Ureter (tissue), 1 donor: ENCODE results near the gene GOLGB1. TPM values are rescaled to one million over a fixed set of nuclear protein-coding genes. Genes with fewer than 3 reads are reported as not detected.

Experiments used
- DNase-seq: peaks from one replicate; pipeline ENCODE4 v3.0.0-alpha.2; 2020; ENCODE audit warnings: low spot score
- total RNA-seq: library from RNA; stranded (reverse); gene quantifications from one replicate; pipeline ENCODE4 v1.2.4, GENCODE V29; 2023
- donor health status: DM: yes; HTN: yes; CAD: no.

GOLGB1 gene
- total RNA-seq, 1 donor from 2014 or later = 92.7 TPM

DNA sequence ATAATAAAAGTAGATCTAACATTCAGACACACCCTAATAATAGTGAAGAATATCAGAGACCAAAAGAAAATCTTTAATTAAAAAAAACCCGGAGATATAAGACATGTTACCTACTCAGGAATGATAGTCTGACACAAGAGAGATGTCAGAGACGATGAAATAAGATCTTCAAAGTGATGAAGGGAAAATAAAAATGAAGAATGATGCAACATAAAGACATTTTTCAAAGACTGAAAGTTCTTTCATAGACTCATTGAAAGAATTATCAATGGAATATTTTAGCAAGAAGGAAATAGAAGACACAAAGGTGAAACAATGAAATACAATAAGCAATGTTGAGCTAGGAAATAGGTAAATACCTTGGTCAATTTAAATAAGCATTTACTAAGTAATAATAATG, 108.4 kb downstream of the GOLGB1 start:
- no peak for DNase-seq

DNA sequence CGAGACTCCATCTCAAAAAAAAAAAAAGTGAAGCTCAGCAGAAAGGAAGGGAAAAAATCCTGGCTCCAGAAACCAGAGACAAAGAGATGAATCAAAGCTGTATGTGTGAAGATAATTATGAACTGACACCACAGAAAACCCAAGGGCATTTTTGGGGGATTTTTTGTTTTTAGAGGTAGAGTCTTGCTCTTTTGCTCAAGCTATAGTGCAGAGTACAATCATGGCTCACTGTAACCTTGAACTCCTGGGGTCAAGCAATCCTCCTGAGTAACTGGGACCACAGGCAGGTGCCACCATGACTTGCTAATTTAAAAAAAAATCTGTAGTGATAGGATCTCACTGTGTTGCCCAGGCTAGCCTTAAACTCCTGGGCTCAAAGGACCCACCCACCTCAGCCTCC, 111.6 kb downstream of the GOLGB1 start:
- no peak for DNase-seq

DNA sequence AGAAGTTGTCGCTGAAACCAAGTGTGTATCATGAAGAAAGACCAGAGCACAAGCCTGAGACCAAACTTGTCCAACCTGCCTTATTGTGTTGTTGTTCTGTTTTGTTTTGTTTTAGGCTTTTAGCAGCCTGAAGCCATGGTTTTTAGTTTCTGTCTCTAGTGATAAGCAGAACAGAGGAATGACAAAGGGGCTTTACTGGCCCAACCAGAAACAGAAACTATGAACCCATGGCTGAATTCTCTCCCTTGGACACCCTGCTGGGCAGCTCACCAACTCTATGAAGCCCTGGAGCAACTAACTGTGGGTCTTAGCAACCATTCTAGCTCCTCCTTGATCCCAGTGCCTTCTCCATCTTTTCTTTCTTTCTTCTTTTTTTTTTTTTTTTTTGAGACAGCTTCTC, 119.2 kb downstream of the GOLGB1 start:
- no peak for DNase-seq

DNA sequence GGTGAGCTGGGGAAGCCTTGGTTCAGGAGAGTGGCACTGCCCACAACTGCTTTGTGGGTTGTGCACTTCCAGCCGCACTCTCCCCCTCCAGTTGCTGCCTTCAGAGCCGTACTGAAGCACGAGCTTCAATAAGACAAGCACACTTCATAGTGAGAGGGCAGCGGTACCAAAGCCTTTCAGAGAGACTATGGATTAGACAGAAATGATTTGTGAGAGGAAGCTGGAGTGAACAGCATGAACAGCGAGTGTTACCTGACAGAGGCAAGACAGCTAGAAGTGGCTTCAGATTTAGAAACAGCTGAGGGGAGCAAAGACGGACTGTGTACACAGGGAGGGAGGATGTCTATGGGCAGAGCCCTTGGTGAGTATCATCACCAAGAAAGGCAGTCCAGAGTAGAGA, 119.9 kb downstream of the GOLGB1 start:
- DNase-seq = no peak

DNA sequence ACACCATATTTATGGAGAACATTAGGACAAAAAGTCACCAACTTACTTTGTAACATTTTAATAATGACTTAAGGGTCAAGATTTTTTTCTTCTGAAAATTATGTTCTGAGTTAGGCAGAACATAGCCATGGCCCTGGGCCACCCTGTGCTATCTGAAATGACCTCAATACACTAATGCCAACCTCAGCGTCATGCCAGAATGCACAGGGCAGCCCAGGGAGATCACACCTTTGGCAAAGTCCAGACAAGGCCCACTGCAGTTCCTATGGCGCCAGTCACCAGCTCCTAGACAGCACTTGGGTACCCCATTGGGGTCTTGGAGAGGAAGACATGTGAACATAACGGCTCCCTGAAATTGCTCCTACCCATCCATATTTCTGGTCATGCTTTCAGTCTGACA, 121.9 kb downstream of the GOLGB1 start:
- no peak for DNase-seq

DNA sequence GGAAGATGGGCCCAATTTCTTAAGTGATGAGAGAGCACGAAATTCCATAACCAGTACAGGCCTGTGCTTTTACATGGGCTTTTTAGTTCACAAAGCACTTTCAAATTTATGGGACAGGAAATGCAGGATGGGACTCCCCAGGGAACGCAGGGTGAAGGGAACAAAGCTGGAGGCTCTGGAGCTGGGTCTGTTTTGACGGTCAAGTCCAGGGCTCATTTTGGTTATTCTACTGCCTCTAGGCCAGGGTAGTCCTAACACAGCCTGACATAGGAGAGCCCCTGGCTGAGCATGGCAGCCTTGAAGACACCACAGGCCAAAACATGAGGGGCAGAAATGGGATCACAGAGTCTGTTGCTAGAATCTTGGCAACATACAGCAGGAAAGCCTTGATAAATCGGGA, 122.3 kb downstream of the GOLGB1 start:
- DNase-seq = no peak

DNA sequence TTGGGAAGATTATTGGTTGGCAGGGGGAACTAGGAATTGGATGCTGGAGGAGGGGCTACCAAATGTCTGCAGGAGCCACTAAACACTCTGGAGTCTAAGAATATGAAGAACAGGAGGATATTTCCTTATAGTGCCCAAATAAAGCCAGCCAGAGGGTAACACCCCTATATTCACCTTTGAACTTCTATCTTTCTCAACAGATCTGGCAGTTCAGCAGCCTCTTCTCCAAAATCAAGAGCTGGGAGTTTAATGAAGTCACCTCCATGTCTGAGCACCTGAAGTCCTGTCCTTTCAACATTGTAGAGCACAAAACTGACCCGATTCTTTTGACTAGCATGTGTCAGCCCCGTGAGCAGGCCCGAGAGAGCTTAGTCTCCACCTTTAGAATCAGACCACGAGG, 123.0 kb downstream of the GOLGB1 start:
- no peak for DNase-seq

DNA sequence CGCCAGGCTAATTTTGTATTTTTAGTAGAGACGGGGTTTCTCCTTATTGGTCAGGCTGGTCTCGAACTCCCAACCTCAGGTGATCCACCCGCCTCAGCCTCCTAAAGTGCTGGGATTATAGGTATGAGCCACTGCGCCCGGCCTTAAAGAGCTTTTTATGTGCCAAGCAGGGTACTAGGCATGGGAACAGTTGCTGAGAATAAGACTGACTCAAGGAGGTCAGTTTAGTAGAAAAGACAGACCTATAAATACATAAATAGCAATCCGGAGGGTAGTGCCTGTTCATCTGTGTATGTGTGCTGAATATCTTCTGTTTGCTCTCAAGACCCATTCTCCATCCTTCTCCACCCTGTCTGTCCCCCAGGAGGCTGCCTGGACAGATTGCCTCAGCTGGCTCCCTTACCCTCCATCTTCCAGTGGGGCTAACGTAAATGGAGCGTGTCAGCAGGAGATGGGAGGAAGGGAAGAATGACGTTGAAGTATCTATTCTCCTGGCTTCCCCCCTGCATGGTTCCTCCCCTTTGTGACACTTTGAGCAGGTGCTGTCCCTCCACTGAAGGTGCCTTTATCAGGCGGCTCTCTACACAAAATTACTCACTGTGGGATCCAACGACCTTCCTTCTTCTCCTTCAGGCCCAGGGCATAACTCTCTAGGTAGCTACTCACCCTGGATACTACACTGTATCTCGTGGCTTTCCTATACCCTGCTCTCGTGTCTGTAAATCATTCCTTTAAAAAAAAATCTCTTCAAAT, 125.2 kb downstream of the GOLGB1 start:
- no peak for DNase-seq

DNA sequence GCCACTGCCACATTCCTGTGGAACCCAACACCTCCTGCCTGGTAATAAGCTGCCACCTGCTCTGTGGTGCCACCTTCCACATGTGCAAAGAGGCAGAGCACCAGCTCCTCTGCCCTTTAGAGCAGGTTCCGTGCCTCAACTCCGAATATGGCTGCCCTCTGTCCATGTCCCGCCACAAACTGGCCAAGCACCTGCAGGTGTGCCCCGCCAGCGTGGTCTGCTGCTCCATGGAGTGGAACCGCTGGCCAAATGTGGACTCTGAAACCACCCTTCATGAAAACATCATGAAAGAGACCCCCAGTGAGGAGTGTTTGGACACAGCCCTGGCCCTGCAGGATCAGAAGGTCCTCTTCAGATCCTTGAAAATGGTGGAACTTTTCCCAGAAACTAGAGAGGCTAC, 128.1 kb downstream of the GOLGB1 start:
- DNase-seq = no peak

DNA sequence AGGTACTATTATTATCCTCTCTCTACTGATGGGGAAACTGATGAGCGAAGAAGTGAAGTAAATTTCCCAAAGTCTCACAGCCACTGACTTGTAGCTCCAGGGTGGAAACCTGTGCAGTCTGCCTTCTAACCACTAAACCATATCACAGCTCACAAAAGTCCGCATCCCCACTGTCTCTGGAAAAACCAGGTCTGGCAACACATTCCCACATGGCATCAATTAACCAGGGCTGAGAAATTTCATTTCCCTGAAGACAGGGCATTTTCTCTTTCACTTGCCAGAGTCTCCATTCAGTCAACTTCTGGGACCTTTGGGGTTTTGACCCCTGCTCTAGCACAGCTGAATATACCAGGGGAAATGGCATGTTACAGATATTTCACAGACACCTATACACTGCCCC, 129.8 kb downstream of the GOLGB1 start:
- no peak for DNase-seq

Other genes with a start within 250 kb of the GOLGB1 start
- gene POLQ, start 203.8 kb downstream of the GOLGB1 start, total RNA-seq = 0.83 TPM
- gene ARGFX, start 181.8 kb downstream of the GOLGB1 start, total RNA-seq = not detected
- 0.23 TPM for gene FBXO40, start 156.4 kb downstream of the GOLGB1 start, total RNA-seq
- gene HCLS1, start 88.8 kb downstream of the GOLGB1 start, total RNA-seq = 37.4 TPM
- gene IQCB1, start 85.3 kb upstream of the GOLGB1 start, total RNA-seq = 37.2 TPM
- 9.3 TPM for gene EAF2, start 85.5 kb upstream of the GOLGB1 start, total RNA-seq
- gene SLC15A2, start 144.7 kb upstream of the GOLGB1 start, total RNA-seq = 39.2 TPM